HG03354 (cell line): ENCODE data around the gene TPM1.

ENCODE experiments used
- ATAC-seq: cut with Tn5 transposase; IDR thresholded peaks from one replicate; pipeline ENCODE4 v1.9.1; 2021; ENCODE audit warnings: mild to moderate bottlenecking; ENCODE audit not compliant: unreplicated experiment, poor library complexity, severe bottlenecking

Gene TPM1

DNA sequence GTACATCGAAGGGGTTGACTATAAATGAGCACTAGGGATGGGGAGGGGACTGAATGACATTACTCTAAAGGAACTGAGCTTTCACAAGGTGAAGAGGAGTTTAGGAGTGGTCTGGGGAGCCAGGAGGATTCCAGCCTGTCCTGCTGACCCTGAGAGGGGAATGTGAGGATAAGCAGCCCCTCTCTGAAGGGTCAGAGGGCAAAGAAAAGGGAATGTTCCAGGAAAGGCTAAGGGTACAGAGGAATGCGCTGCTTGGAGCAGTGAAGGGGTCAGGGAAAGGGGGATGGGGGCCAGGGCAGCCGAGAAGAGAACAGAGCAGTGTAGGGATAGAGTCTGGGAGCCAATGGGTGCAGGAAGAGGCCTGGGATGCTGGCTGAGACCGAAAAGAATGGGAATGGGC, 28.0 kb upstream of the TPM1 start:
- no peak for ATAC-seq

GRCh38 chr15:63015618-63016017, 26.9 kb upstream of the TPM1 start:
- ATAC-seq, result no peak

DNA sequence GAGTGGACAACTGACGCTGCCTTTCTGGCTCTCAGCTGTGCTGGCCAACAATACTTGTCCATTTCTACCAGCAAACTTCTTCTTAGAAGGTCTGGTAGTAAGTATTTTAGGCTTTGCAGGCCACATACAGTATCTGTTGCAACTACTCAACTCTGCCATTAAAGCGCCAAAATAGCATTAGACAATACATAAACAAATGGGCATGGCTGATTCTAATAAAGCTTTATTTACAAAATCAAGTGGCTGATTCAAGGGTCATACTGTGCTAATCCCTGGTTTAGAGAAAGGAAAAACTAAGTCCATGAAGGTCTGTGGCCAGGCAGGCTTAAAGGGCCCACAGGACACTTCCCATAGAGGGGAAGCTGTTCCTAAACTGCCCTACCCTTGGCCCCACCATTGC, 26.3 kb upstream of the TPM1 start:
- ATAC-seq, result no peak

GRCh38 chr15:63018639-63019038, 23.9 kb upstream of the TPM1 start:
- no peak for ATAC-seq

DNA sequence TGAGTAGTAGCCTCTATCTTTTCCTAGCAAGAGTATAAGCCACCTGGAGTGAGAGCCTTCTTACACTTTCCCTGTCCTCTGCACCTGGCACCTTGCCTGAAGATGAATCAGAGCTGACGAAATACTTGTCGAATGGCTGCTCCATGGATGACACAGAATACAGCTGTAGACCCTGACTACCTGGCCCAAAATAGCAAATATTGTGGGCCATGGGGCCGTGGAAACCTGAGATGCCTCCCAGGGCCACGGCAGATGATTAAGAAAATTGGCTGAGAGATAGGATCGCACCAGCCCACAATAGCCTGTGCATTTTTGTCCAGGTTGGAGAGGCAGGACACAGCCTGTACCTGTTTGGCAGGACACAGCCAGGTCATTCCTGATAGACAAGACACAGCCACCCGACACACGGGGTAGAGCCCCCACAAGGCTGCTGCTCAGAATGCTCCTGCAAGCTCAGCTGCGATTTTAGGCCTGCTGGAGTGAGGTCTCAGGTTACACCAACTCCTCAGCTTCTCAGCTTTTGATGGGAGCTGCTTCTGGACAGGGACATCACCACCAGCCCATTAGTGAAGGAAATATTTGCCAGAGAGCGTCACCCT, 22.9 kb upstream of the TPM1 start:
- no peak for ATAC-seq

DNA sequence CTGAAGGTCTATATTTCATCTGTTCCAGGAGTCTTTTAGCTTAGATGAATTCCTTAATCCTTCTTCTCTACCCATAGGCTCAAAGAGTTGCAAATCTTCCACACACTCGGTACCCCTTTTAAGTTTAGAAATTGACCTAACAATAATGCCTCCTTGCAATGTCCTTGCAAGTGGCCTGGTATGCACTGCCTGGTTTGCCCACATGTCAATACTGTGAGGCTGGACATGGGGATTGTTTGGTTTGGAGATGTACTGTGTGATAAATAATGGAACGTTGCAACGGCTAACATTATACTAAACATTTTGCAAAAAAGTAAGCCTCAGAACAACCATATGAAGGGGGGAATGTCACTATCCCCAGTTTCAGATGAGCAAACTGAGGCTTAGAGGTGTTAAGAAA, 22.4 kb upstream of the TPM1 start:
- ATAC-seq, result no peak

GRCh38 chr15:63020759-63021430, 21.7 kb upstream of the TPM1 start:
- ATAC-seq, result no peak

DNA sequence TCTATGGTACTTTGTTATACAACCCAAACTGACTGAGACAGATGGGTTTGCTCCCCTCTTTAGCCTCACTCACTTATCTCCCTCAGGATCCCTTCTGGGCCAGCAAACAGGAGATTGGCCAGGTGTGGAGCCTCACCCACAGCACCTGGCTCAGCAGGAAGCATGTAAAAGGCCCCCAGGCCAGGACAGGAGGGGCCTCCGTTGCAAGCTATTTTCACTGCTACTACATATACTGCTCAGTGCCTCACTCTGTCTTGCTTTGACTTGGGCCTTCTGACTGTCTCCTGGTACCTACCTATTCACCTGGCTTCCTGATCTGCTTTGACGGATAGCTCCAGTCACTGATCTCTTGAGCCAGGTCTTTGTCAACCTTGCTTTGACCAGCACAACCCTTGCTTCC, 20.4 kb upstream of the TPM1 start:
- ATAC-seq, result no peak

GRCh38 chr15:63022663-63023062, 19.9 kb upstream of the TPM1 start:
- ATAC-seq, result no peak

GRCh38 chr15:63023351-63023945, 19.1 kb upstream of the TPM1 start:
- ATAC-seq, result no peak

- no peak for ATAC-seq
Measured at GRCh38 chr15:63025460-63025859, 17.1 kb upstream of the TPM1 start.

DNA sequence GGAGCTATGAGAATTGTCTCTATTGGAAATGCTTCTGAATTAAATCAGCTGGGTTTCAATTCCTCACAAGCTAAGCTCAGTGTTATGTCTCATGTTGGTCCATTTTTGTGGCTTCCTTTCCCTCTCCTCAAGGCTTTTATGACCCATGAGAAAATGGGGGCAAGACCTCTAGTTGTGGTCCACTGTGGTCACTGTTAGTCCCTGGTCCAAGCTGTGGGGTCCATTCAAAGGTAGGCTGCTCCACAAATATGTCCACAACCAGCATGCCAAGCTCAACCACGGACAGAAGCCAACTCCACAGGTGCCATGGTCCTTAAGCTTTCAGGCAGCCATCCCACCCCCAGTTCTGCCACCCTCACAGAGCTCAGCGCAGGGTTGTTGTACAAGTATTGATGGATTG, 14.9 kb upstream of the TPM1 start:
- no peak for ATAC-seq

DNA sequence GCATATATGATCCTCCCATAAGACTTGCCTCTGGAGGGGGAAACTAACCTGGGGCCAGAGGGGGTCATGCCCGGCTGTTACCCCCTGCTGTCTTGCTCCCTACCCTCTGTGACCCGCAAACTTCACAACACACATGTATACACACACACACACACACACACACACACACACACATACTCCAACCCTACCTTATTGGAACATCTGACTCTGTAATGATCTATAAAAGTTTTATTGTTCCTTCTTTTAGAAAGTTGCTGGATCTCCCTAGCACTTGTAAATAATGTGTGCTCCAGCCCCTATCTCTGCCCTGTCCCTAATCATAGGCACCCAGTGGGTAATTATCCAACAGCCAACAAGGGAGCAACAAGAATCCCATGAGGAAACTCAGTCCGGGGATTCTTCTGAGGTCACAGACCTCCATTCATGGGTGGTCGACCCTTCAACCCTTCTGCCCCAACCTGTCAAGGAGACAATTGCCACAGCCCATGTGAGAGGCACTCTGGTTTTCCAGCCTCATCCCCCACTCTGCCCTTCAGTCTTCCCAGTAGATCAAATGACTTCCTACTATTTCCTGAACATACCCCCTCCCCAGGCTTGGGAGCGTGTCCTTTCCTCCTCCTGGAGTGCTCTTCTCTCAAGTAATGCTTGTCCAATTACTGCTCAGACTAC, 14.0 kb upstream of the TPM1 start:
- ATAC-seq, result no peak

DNA sequence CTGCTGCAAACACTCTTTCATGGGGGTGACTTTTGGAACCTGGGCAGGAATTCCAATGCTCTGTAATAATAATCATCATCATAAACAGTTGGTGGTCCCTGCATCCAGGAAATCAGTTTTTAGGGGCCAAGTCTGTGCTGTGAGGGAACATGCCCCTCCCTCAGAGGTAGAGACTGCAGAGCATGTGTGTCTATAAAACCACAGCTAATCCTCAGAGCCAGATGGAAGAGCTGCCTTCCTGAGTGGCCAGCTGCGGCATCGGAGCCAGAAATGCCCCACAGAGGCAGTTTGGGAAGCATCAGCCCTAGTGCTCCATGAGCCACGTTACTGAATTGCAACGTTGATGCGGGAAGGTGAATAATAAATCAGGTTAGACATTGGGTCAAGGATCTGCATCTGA, 12.9 kb upstream of the TPM1 start:
- ATAC-seq, result no peak

DNA sequence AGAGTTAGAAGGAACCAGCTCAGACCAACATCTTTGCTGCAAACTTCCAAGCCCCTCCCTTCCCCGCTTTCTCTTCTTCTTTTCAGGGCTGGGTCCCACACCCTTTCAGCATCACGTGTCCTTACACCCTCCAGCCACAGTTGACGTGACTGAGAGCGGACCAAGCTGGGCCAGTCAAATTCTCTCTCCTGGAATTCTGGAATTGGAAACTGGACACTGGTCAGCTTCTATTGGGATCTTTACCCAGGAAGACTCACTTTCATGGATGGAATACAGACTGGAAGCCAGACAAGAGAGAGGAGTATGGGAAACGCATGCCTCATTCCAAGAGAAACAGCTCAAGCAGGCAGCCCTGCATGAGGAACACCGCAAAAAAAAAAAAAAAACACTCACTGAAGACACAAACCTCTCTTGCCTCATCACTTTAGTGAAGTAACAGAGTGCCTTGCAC, 12.4 kb upstream of the TPM1 start:
- no peak for ATAC-seq

- no peak for ATAC-seq
Measured at GRCh38 chr15:63034578-63034977, 8.0 kb upstream of the TPM1 start.

DNA sequence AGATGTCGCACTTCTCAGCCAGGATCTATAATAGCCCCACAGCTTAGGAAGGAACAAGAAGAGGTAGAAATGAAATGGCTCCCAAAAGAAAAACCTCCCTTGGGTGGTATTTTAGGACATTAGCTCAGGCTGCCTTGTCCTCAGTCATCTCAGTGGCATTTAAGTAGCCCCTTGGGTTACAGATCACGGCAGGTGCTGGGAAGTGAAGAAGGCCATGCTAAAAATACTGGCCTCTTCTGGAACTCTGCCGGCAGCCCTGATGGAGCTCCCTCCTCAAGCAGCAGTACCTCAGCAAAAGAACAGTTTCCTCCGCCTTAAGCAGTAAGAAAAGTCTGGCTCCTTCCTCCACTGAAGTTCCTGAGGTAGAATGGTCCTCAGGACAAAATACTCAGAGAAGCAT, 7.3 kb upstream of the TPM1 start:
- ATAC-seq, result no peak

DNA sequence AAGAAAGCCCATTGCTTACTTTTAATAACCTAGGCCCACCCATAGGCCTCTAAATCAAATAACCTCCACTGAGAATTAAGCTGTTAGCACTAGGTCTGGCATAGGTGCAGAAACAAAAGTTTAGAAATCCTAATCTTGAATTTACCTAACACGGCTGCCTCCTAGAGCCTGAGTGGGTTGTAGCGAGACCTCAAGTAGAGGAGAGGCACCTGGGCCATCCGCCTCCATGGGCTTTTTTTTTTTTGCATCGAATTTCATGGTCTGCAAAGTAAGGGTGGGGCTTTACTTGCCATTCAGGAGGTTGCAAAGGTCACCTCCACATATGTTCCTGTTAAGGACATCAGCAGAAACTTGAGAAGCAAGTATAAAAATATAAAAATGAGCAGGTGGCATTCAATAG, 6.6 kb upstream of the TPM1 start:
- ATAC-seq, result no peak

DNA sequence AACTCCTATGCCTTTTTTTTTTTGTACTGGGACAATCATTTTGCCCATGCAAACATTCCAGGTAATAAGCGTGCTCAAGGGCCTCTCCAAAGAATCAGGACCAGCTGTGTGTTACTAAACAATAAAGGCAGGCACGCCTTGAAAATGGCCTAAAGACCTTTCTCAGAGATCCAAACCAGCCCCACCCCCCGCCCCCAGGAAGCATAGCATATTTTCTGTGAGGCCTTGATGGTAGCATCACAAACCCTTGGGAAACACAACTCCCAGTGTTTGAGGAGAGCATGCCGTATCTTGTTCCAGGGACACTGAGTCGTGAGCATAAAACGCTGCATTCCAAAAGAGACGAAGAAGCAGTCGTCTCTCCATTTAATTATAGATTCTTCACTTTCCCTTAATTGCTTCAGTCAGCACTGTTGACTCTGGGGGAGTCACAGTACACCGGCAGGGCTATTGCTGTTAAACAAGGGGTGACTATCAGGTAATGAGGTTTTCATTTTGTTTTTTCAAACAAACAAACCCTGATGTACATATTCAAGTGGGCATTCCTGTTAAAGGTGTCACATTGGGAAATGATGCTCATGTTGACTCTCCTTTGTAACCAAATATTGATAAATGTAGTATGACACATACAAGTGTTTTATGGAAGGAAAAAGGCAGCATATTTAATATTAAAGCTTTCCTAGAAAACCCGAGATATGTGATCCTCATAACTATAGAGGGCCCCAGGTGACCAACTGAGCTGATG, 4.4 kb upstream of the TPM1 start:
- ATAC-seq, result no peak

DNA sequence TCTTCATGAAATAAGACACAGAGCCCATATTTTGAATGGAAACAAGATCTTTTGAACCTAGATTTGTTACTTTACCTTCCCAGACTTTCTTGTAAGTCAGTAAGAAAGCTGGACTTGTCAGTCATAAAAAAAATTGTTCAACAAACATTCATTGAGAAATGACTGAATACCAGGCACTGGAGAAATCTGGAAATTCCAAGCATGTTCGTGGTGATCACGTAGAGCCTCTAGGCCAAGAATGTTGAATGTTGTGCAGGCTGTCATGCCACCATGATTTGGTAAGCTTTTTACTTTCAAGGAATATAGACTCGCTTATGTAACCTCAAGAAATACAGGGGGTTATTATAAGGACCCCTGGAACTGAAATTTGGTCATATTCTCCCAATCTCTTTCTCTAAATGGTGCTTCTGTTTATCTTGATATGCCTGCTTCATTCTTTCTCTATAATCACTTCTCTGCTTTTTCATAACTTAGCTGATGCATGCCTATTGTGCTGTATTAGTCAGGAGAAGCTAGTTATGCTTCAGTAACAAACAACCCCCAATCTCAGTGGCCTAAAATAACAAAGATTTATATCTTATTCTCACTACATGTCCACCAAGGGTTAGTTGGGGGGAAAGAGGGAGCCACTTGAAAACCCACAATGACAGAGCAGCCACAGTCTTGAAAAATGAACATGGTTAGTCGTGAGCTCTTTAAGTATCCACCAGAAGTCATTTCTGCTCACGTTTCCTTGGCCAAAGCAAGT, 3.4 kb upstream of the TPM1 start:
- no peak for ATAC-seq
